HG03575 (cell line): ENCODE data around the gene MICU1.
"Not testable (repeated sequence)": the region's sequence is repeated elsewhere in the genome, so short reads cannot be mapped to it uniquely, and the experiment has no call there.

Experiments used
- ATAC-seq: cut with Tn5 transposase; IDR thresholded peaks from one replicate; pipeline ENCODE4 v1.9.1; 2021; ENCODE audit not compliant: unreplicated experiment, insufficient number of reproducible peaks, low FRiP score; ENCODE audit errors: extremely low read depth

MICU1 gene

DNA sequence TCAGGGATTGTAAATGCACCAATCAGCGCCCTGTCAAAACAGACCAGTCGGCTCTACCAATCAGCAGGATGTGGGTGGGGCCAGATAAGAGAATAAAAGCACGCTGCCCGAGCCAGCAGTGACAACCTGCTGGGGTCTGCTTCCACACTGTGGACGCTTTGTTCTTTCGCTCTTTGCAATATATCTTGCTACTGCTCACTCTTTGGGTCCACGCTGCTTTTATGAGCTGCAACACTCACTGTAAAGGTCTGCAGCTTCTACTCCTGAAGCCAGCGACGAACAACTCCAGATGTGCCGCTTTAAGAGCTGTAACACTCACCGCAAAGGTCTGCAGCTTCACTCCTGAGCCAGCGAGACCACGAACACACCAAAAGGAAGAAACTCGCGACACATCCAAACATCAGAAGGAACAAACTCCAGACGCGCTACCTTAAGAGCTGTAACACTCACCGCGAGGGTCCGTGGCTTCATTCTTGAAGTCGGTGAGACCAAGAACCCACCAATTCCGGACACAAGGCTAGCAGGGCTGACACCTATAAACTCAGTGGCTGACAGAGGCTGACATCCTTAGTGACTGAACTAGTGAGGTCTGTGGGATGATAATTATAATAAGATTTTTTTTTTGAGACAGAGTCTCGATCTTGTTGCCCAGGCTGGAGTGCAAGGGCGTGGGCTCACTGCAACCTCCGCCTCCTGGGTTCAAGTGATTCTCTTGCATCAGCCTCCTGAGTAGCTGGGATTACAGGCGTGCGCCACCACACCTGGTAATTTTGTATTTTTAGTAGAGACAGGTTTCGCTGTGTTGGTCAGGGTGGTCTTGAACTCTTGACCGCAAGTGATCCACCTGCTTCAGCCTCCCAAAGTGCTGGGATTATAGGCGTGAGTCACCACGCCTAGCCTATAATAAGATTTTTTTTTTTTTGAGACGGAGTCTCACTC, 298.9 kb downstream of the MICU1 start:
- ATAC-seq = not testable (repeated sequence)

DNA sequence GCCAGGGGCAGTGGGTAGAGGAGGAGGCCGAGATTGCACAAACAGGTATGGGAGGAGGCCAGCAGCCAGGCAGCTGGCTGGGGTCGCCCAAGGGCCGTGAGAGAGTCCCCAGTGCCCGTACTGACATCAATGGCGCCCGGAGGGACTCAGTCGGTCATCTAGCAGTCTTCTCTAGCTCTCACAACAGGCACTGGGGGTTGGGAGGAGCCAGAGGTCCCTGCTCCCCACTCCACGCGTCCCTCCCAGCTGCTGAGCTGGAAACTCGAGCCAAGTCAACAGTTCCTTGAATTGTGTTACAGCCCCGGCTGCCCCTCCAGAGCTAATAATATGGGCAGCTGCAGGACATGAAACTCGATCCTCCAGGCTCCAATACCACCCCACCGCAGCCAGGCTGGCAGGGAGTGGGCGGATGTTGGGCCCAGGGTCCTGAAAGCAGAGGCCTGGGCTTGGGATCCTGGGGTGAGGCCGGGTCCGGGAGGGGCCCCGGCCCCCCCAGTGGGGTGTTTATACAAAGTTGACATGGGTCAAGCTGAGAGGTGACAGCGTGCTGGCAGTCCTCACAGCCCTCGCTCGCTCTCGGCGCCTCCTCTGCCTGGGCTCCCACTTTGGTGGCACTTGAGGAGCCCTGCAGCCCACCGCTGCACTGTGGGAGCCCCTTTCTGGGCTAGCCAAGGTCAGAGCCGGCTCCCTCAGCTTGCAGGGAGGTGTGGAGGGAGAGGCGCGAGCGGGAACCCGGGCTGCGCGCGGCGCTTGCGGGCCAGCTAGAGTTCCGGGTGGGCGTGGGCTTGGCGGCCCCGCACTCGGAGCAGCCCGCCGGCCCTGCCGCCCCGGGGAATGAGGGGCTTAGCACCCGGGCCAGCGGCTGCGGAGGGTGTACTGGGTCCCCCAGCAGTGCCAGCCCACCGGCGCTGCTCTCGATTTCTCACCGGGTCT, 300.4 kb downstream of the MICU1 start:
- not testable (repeated sequence) for ATAC-seq

DNA sequence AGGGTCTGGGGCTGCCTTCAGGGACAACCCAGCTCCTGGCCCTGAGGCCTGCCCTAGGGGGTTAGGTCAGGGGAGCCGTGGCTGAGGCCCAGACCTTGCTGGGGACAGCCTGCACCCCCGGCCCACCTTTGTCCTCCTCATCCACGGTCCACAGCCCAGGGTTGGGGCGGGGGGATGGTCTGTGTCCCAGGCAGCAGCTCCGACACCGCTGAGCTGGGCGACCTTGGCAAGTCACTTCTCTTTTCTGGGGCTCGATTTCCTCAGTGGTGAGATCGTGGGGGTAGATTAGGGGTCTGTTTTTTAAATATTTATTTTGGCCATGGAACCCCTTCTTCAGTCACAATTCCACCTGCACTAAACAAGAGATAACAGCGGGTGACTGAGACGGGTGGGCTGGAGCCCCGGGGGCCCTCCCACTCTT, 302.1 kb downstream of the MICU1 start:
- no peak for ATAC-seq

DNA sequence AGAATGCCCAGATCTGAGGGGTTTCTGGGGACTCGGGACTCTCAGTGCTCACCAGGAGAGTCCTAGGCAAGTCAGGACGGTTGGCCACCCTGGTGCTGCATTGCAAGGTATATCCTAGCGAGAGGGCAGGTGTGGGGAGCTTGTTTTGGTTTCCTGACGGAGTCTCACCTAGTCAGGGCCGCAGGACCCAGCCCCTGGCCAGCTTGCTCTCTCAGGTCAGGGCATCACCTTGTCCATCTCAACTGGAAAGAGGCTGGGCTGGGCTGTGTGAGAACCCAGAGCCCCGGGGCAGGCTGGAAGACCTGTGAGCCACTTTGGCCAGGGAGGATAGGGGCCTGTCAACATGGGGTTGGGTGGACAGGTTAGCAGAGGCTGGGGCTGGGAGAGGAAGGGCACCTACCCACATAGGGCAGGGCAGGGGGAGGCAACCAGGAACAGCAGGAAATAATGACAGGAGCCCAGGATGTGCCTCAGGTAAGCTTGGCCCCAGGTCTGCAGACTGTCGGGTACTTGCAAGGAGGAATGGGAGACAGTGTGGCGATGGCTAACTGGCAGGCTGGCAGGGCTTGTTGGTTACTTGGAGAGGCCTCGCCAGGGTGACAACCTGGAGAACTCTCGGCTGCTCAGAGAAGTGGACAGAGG, 302.6 kb downstream of the MICU1 start:
- no peak for ATAC-seq

DNA sequence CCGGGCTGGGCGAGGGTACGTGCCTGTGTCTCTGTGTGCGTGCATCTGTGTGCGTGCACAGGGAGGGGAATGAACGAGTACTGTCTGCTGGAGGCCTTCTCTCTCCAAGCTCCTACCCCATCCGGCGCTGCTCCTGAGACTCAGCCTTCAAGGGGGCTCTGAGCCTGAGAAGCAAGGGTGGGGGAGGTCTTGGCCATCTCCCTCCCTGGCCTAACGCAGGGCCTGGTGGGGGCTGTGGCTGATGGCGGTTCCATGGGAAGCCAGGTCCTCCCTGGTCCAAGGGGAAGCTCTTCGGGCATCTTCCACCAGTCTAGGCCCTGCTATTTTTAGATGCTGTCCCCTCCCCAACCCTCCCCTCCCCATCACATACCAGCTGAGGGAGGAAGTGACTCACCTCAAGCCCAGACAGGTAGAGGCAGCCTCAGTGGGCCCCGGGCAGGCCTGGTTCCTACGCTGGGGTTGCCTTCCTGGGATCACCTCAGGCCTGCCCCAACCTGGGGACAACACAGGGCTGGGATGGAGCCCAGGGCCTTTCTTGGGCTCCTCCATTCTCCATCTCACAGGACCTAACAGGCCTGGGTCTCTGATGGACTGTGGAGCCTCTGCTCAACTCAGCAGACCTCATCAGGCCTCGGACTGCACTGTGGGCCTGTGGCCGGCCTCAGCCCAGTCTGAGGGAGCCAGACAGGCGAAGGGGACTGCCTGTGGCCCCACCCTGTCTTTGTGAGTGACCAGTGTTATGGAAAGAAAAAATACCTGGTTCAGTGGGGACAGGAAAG, 303.4 kb downstream of the MICU1 start:
- ATAC-seq = no peak

DNA sequence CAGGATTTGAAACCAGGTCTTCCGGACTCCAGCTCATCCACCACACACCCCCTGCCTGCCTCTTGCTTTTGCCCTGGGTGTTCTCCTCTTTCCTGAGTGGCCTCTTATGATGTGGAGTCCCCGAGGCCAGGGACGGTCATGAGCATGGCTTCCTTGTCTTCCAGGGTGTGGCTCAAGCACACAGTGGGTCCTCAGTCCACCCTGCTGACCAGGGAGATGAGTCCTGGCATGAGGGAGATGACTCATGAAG, 303.9 kb downstream of the MICU1 start:
- no peak for ATAC-seq

DNA sequence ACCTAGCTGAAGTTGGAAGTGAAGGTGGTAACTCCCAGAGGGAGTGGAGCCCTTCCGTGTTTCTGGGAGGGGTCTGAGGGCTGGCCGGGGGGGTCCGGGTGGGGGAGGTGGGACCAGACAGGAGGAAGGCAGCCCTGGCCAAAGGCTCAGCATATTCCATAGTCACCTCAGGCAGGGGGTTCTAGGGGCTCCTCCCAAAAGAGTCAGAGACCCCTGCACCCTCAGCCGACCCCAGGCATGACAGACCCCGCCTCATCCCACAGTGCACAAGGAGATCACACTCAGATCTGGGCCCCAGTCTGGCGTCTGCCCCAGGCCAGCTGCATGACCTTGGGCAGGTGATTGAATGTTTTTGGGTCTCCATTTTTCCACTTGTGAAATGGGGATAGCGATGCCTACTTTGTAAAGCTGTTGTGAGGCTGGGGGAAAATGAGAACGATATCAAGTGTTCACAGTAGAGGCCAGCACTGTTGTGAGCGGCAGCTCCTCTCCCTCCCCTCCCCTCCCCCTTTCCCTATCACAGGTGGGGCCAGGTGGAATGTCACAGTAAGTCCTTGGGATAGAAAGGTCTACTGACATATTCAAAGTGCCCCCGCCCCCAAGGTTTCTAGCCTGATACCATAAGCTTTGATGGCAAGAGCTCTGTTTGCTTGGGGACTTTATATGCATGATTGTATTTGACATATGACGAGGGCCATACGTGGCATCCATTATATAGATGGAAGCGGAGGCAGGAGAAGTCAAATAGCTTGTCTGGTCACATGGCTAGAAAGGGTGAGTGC, 304.4 kb downstream of the MICU1 start:
- no peak for ATAC-seq

DNA sequence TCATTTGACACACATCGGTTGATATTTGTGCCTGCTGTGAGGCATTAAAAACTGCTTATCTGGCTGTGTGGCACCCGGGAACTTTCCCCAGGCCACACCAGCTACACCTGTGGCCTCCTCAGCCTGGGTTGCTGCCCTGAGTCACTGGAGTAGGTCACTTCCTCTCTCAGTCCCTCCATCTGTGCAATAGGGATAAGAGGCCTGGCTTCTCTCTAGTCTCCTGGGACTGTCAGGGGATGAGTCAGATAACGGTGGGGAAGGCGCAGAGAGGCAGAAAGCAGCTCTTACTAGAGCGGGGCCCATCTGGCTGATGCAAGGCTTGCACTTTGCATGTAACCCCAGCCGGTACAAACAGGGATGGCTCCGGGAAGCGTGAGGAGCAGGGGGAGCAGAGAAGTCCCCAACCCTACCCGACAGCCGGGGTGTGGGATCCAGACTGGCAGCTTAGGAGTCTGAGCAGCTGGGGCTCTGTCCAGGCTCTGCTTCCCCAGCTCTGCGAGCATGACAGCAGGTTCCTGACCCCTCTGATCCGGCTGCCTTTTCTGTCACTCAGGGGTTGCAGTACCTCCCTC, 305.1 kb downstream of the MICU1 start:
- ATAC-seq = peak; percentile 65

DNA sequence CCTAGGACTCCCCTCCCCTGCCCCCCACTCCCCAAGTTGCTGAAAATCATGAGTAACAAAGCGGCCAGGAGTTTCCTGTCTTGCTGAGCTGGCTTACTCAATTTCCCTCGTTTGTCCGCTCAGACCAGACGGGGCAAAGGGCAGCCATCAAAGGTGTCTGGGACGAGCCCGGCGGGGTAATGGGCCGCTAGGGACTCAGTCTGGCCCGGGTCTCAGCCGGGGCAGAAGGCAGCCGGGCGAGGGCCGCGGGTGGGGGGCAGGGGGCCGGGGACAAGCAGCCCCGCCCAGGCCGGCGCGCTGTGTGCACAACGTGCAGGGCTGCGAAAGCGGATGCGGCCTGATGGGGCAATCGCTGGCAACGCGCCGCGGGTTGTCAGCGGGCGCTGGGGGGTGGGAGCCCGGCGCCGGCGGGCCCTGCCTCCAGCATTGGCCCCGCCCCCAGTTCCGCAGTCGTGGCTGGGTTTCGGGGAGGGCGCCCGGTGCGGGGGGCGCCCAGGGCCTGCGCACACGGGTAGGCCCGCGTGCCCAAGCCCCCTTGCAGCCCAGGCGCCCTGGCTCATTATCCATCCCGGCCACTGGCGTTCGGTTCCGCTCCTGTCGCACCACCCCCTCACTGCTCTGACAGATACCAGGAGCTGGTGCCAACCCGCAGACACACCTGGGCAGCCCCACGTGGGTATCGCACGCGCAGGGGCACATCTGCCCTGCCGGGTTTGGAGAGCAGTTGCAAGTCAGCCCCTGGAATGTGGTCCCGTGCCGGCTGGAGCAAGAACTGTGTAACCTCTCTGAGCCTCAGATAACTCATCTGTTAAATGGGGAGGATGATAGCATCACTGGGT, 306.2 kb downstream of the MICU1 start:
- no peak for ATAC-seq

DNA sequence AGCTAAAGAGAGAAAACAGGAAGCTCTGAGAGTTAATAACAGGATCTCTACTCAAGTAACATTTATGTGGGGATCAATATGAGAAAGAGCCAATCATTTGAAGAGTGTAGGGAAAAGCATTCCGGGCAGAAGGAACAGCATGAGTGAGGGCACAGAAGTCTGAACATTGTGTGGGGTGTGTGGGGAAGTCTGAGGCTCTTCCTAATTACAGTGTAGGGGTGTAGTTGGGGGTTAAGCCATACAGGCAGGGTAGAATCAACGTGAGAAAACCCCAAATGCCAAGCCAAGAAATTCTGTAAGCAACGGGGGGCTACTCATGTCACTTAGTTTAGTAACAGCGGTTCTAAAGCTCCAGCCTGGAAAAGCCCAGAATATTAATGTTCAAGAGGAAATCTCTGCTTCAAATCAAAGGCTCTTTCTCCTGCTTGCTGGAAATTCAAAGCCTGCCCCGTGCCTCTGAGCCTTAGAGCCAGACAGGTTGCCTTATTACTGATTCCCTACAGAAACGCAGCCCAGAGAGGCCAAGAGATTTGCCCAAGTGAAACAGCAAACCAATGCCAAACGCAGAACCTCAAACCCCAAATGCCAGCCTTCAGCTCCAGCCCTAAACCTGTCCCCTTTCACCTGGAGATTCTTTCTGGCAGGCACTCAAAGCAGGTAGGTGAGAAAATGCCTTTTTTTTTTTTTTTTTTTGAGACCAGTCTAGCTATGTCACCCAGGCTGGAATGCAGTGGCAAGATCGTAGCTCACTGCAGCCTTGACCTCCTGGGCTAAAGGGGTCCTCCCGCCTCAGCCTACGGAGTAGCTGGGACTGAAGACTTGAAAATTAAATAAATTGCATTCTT, 307.2 kb downstream of the MICU1 start:
- no peak for ATAC-seq
